Endodermal cell (in vitro differentiated cells): Measurements from ENCODE around the gene DENND1A. TPM values are rescaled to one million over a fixed set of nuclear protein-coding genes. Genes with fewer than 3 reads are reported as not detected.

Source experiments
- DNase-seq: peaks from one replicate; pipeline ENCODE4 v3.0.0-alpha.2; 2017
- H3K27ac ChIP-seq: 2 replicates; pipeline ENCODE4 v1.5.1; 2013; ENCODE audit warnings: mild to moderate bottlenecking, low read depth, low read length, moderate library complexity
- H3K27me3 ChIP-seq: 2 replicates; pipeline ENCODE4 v1.6.1; 2013; ENCODE audit warnings: mild to moderate bottlenecking, low read length, moderate library complexity; ENCODE audit not compliant: insufficient read depth, control insufficient read depth, poor library complexity, severe bottlenecking
- H3K36me3 ChIP-seq: 2 replicates; pipeline ENCODE4 v1.7.0; 2013; ENCODE audit warnings: mild to moderate bottlenecking, low read length, moderate library complexity; ENCODE audit not compliant: control insufficient read depth, insufficient read depth
- H3K4me1 ChIP-seq: one replicate; pipeline ENCODE4 v1.7.0; 2013; ENCODE audit warnings: low read length; ENCODE audit not compliant: control insufficient read depth, insufficient read depth
- H3K4me3 ChIP-seq: 2 replicates; pipeline ENCODE4 v1.5.1; 2013; ENCODE audit warnings: mild to moderate bottlenecking, low read length, moderate library complexity
- H3K9ac ChIP-seq: 2 replicates; pipeline ENCODE4 v1.6.1; 2013; ENCODE audit warnings: mild to moderate bottlenecking, low read length, moderate library complexity; ENCODE audit not compliant: poor library complexity, severe bottlenecking; ENCODE audit errors: extremely low read depth
- H3K9me3 ChIP-seq: 2 replicates; pipeline ENCODE4 v1.6.1; 2013; ENCODE audit warnings: mild to moderate bottlenecking, low read length, moderate library complexity; ENCODE audit not compliant: control insufficient read depth
- H3K27ac Mint-ChIP-seq: 2 replicates; pipeline ENCODE4 v1.8.0; 2020; ENCODE audit warnings: mixed read lengths
- H3K27me3 Mint-ChIP-seq: 2 replicates; pipeline ENCODE4 v1.8.0; 2021; ENCODE audit warnings: mild to moderate bottlenecking, mixed read lengths; ENCODE audit not compliant: insufficient read depth
- H3K36me3 Mint-ChIP-seq: 2 replicates; pipeline ENCODE4 v1.8.0; 2020; ENCODE audit warnings: low read depth, mixed read lengths
- H3K4me1 Mint-ChIP-seq: 2 replicates; pipeline ENCODE4 v1.8.0; 2020; ENCODE audit warnings: mixed read lengths
- H3K4me3 Mint-ChIP-seq: 2 replicates; pipeline ENCODE4 v1.8.0; 2020; ENCODE audit warnings: mild to moderate bottlenecking, moderate library complexity, mixed read lengths
- H3K9me3 Mint-ChIP-seq: 2 replicates; pipeline ENCODE4 v1.8.0; 2020; ENCODE audit warnings: mild to moderate bottlenecking, mixed read lengths
- WGBS, 2 experiments: methylation state at CpG; one replicate each; pipeline versions ENCODE4 v1.1.5 to v1.1.7; 2013; ENCODE audit warnings: missing lambda C conversion rate in 2 of 2, mixed read lengths in 1 of 2; ENCODE audit not compliant: insufficient coverage in 1 of 2, insufficient read length in 1 of 2; 5-methylcytosine and 5-hydroxymethylcytosine counted together
- total RNA-seq, 2 donors: library from RNA; stranded (reverse); fragmentation: NEBNext Ultra II Directional in 1 of 2; extraction: Animal tissue kit (Norgen Biotek cat#: 25700) in 1 of 2; gene quantifications; 2 replicates in 1 of 2; 3 replicates in 1 of 2; pipeline ENCODE4 v1.2.1, GENCODE V29; 2021
- TF ChIP-seq, protein P1 (sequence below): fragments of 200-600 bp; sonication (generic); conservative IDR thresholded peaks from 2 replicates; pipeline ENCODE4 v1.5.0; 2021; ENCODE audit warnings: antibody characterized with exemption, mild to moderate bottlenecking

DENND1A gene
- total RNA-seq, 2 donors from 2014 or later = 29.5 to 38.4 TPM

DNA sequence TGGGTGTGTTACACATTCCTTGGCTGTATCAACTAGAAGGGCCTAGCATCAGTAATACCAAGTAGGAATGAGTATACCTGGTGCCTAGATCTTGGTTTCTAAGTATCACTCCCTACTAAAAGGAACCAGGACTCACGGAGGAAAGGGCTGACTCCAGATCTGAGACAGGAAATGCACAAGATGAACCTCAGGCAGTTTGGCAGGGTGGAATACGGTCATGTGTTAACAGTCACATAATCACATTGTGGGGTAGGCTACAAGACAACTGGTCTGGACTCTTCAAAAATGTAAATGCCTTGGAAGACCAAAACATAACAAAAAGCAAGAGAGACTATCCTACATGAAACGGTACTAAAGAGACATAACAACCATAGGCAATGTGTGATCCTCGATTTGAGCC lies 415.2 kb downstream of the DENND1A start:
- no peaks in the 10 kb centered on the region for H3K36me3 Mint-ChIP-seq

DNA sequence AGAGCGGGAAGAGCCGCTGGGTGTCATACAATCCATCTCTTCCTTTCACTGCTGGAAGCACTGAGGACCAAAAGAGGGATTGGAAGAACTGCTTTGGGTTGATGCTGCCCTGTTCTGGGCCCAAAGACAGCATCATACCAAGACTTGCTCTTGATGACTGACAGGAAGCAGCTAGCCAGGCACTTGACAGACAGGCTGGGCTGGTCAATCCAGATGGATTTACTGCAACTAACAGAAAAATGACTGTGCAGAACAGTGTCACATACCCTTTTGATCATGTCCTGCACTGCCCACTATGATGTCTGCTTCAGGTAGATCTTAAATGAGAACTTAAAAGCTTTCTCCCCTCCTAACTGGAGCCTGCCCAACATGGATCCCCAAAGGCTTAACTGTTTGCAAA lies 416.4 kb downstream of the DENND1A start:
- no peaks in the 10 kb centered on the region for H3K4me1 ChIP-seq
- H3K9me3 ChIP-seq = no peaks in the 10 kb centered on the region
- TF ChIP-seq, protein P1, sequence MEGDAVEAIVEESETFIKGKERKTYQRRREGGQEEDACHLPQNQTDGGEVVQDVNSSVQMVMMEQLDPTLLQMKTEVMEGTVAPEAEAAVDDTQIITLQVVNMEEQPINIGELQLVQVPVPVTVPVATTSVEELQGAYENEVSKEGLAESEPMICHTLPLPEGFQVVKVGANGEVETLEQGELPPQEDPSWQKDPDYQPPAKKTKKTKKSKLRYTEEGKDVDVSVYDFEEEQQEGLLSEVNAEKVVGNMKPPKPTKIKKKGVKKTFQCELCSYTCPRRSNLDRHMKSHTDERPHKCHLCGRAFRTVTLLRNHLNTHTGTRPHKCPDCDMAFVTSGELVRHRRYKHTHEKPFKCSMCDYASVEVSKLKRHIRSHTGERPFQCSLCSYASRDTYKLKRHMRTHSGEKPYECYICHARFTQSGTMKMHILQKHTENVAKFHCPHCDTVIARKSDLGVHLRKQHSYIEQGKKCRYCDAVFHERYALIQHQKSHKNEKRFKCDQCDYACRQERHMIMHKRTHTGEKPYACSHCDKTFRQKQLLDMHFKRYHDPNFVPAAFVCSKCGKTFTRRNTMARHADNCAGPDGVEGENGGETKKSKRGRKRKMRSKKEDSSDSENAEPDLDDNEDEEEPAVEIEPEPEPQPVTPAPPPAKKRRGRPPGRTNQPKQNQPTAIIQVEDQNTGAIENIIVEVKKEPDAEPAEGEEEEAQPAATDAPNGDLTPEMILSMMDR = no peak
- no peaks in the 10 kb centered on the region for H3K27me3 Mint-ChIP-seq
- no peaks in the 10 kb centered on the region for H3K27me3 ChIP-seq
- no peak overlapping the region for H3K27ac ChIP-seq
- WGBS, 2 experiments = 92% methylated on average over 2 of the region's 2 CpGs; no CpG with 5 or more reads in 1 of the 2 experiments
- no peaks in the 10 kb centered on the region for H3K36me3 Mint-ChIP-seq
- no peak overlapping the region for H3K9ac ChIP-seq
- no peak overlapping the region for H3K4me3 Mint-ChIP-seq
- no peak overlapping the region for H3K4me3 ChIP-seq
- H3K4me1 Mint-ChIP-seq = no peaks in the 10 kb centered on the region
- H3K36me3 ChIP-seq = no peaks in the 10 kb centered on the region
- DNase-seq = no peak
- no peak overlapping the region for H3K27ac Mint-ChIP-seq
- no peaks in the 10 kb centered on the region for H3K9me3 Mint-ChIP-seq

More for the DNA sequence above, 415.2 kb downstream of the DENND1A start:
- Histone ChIP-seq H3K4me1 (no peaks in the 10 kb centered on the region), H3K4me3 (no peak overlapping the region), H3K9me3 (no peaks in the 10 kb centered on the region), H3K9ac (no peak overlapping the region), H3K27me3 (no peaks in the 10 kb centered on the region), H3K36me3 (no peaks in the 10 kb centered on the region), H3K27ac (no peak overlapping the region)
- no peaks in the 10 kb centered on the region for H3K27me3 Mint-ChIP-seq
- H3K27ac Mint-ChIP-seq = no peak overlapping the region
- H3K4me1 Mint-ChIP-seq = no peaks in the 10 kb centered on the region
- no peaks in the 10 kb centered on the region for H3K9me3 Mint-ChIP-seq
- no peak overlapping the region for H3K4me3 Mint-ChIP-seq
- 91 to 93% methylated on average over 3 to 4 of the region's 4 CpGs for WGBS, 2 experiments
- TF ChIP-seq, protein P1 = no peak
- no peak for DNase-seq

DNA sequence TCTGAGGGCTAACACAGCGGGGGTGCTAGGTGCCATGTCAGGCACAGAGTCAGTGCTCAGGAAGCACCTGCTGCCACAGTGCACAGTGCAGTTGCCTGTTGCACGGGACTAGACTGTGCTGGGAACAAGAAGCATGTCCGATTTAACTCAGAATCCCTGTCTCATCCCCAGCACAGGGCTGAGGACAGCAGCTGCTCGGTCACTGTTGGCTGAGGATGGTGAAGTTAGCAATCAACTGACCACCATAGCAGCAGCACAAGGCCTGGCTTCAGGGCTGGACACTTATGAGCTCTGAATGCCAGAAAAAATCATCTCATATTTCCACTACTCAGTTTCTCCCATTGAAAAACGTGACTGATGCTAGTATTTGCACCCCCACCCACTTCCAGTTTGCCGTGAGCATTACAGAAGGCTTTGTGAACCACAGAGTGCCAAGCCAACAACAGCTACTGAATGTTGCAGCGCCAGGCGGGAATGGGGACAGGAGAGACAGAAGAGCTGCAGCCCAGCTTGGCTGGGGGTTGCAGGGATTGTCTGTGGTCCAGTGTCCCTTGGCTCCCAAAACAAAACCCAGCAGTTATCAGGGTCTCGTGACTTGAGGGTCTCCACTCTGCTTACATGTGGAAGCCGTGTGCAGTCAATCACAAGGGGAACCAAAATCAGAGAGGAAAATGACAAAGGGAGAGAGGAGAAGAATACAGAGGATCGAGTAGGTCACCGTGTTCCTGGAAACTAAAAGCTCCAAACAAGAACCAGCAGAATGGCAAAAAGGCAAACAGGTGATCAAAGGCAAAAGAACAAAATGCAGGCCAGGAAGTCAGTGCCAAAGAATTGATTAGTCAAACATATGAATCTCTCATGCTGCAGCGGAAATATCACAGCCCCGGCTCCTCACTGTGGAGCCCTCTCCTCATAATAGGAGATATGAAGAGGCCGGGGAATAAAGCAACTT lies 418.3 kb downstream of the DENND1A start:
- TF ChIP-seq, protein P1 = no peak
- 86 to 93% methylated on average over 11 to 15 of the region's 15 CpGs for WGBS, 2 experiments
- no peak for DNase-seq
- no peaks in the 10 kb centered on the region for H3K4me1 Mint-ChIP-seq
- no peaks in the 10 kb centered on the region for H3K36me3 Mint-ChIP-seq
- H3K9me3 Mint-ChIP-seq = no peaks in the 10 kb centered on the region
- Histone ChIP-seq H3K9me3 (no peaks in the 10 kb centered on the region), H3K4me3 (no peak overlapping the region), H3K27me3 (no peaks in the 10 kb centered on the region), H3K9ac (no peak overlapping the region), H3K4me1 (no peaks in the 10 kb centered on the region), H3K27ac (no peak overlapping the region), H3K36me3 (no peaks in the 10 kb centered on the region)
- no peaks in the 10 kb centered on the region for H3K27me3 Mint-ChIP-seq
- H3K4me3 Mint-ChIP-seq = no peak overlapping the region
- no peak overlapping the region for H3K27ac Mint-ChIP-seq
